Left cardiac atrium (tissue), 4 donors: ENCODE data around the gene ART3. TPM values are rescaled to one million over a fixed set of nuclear protein-coding genes. Genes with fewer than 3 reads are reported as not detected.

ENCODE experiments used
- ATAC-seq, 2 donors: fragments of 200-7000 bp; cut with Tn5 transposase; one replicate each; pipeline ENCODE4 v1.9.1; 2020; ENCODE audit warnings: mild to moderate bottlenecking in 2 of 2, moderate library complexity in 2 of 2
- DNase-seq: peaks from one replicate; pipeline ENCODE4 v3.0.0-alpha.2; 2020
- intact Hi-C, 2 donors: fragments of 100-400 bp; cut with DNase I; formaldehyde crosslinking; loops; one replicate each; pipeline versions ENCODE4 v1.14.1 to v1.15.1; 2022 to 2023
- total RNA-seq, 2 donors: library from RNA; stranded (reverse); fragmentation: NEBNext Ultra II Directional; extraction: Animal tissue kit (Norgen Biotek cat#: 25700); gene quantifications; one replicate each; pipeline ENCODE4 v1.2.1, GENCODE V29; 2021
- donor health status: DM: no; HTN: yes; CAD: no.
- donor health status: DM: no; HTN: yes; CAD: no; lungs with severe emphysema.
- donor health status: DM: yes; HTN: yes; CAD: no.
- donor health status: Dilated cardiomyopathy.

ART3 gene
- total RNA-seq, 2 donors from 2014 or later, result 23.4 to 41.2 TPM

DNA sequence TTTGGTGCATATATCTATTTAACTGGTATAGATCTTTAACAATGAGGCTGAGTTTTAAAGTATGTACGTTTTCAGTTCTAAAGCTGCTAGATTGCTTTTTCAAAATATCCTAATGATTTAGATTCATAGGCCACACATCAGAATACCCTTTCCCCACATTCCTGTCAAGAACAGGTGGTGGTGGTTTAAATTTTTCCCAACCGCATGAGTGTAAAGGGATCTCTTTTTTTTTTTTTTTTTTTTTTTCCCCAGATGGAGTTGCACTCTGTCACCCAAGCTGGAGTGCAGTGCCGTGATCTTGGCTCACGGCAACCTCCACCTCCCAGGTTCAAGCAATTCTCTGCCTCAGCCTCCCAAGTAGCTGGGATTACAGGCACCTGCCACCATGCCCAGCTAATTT is 45.7 kb downstream of the ART3 start:
- DNase-seq (no peak), ATAC-seq (no peak)
- intact Hi-C loops, result no loop called here

DNA sequence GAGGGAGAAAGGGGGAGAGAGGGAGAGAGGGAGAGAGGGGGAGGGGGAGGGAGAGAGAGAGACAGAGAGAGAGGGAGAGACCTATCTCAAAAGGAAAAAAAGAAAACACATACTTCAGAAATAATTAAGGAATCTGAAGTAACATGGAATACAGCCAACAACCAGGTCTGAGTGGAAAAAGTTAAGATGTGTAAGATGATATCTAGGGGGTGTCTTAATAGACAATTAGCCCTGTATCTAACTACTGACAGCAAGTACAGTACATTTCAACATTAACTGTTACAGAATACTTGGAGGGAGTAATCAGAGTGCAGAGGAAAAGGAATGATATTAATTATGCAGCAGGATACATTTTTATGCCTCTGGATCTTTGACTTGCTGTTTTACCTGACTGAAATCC is 51.3 kb downstream of the ART3 start:
- DNase-seq (no peak), ATAC-seq (no peak)
- intact Hi-C loops, result no loop called here

DNA sequence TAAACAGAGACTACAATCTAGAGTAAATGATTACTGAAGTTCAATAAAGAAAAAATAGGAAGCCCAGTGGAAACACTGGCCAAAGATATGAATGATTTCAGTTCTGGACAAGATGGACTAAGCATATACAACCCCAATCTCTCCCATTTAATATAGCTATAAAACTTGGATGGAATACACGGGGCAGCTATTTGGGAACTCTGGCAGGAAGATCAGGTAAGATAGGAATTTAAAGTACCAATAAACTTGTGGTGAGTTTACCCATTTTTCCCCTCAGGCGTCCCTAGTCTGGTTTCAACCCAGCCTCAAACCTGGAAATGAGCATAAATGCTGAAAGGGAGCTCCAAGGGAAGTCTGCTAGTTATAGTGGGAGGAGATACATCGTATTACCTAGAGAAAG is 53.2 kb downstream of the ART3 start:
- intact Hi-C loops, result no loop called here
- DNase-seq (no peak), ATAC-seq (no peak)

DNA sequence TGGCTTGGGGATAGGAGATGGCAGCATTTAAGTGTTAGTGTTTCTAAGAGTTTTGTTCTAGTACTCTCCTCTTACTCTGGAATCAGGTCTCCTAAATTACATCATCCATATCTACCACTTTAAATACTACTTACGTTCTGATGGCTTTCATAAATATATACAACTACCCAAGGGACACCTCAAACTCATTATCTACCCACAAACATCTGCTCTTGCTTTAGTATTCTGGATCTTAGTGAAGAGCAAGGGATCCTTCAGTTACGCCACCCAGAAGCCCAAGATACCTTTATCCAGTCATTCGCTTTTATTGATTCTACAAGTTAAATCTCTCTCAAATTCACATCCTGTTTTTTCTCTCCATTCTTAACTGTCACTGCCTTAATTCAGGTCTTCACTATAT is 66.7 kb downstream of the ART3 start:
- ATAC-seq (no peak), DNase-seq (no peak)
- intact Hi-C loops, result no loop called here

DNA sequence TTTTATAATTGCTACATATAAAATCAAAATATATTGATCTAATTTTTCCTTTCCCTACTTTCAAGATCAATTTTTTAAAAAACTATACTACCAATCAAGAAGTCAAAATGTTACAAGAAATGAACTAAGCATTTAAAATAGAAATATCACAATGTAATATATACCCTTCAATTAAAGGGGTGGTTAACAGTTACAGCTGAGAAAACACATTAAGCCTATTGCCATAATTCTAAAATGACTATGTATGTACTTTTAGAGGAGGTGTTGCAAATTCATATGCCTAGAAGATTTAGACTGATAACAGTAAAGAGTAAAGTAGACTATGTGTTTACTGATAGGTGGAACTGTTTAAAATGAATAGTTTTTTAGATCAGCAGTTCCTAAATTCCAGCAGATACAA is 70.0 kb downstream of the ART3 start:
- ATAC-seq, result no peak

DNA sequence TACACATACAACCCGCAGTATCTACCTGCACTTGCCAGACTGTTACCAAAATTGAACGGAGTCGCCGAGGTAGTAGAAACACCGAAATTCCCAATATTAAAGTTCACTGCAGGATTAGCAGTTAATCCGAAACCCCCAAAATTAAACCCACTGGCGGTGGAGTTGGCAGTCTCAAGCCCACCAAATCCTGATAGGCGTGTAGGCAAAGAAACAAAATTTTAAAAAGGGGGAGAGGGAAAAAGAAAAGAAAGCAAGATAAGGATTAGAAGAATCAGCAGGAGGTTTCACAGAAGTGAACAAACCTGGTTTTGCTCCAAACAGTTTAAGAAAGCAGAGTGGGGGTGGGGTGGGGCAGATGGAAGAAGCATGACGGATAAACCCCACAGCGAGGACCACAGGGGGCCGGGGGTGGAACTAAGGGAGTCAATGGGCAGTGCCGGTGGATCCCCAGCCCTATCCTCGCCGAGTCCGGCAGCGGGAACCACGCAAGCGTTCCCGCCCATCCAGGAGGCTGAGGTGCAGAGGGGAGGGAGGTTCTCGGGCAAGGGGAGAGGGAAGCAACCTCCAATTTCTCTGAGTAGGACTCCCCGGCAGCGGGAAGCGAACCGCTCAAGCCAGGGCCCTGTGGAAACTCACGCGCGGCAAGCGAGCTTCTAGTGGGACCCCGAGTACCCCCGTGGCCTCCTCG is 73.1 kb downstream of the ART3 start:
- ATAC-seq (peak; percentile 70 to 92), DNase-seq (peak; percentile 65)
- intact Hi-C loops, result loop anchor here in 1 of 2 donors (5.0 kb wide), 1 partner anchor 65 kb away; the partner anchor contains the start of gene SCARB2

More for the DNA sequence above, 70.0 kb downstream of the ART3 start:
- DNase-seq, result no peak
- intact Hi-C loops, result no loop called here

DNA sequence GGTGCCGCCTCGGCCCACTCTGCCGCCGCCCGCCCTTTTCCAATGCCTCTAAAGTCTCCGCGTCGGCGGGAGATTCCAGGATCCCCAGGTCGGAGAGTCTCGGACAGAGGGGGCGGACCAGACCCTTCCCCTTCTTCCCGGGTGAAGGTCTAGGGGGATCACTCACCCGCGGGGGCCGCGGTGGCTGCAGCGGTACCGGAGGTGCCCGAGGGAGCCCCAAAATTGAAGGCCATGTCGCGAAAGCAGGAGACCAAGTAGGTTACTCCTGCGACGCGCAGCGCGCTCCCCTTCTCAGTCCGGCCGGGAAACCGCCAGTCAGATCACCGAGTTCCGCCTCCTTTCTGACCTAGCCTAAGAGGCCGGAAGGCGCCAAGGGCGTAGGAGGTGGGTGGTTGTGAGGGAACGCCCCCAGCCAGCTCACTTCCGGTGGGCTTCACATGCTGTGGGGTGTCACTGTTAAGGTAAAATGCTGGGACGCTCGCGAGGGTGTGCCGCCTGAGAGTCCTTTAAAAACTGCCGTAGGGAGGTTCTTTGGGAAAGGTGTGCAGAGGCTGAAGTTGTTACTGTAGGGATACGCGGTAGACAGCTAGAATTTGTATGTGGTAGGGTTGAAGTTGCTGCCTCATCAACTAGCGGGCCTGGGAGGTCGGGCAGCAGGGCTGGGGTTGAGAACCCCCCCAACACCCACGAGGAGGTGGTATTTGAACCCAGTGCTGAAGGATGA is 73.8 kb downstream of the ART3 start, which contains the start of gene NUP54:
NUP54 (minus strand) TSS at position 256 of the 724 bp plus-strand sequence; CDS start at position 233, 23 bp downstream.
- peak; percentile 95 for DNase-seq
- peak; percentile 99 for ATAC-seq
- intact Hi-C loops, result loop anchor here in 1 of 2 donors (5.0 kb wide), 1 partner anchor 64 kb away; the partner anchor contains the start of gene SCARB2

DNA sequence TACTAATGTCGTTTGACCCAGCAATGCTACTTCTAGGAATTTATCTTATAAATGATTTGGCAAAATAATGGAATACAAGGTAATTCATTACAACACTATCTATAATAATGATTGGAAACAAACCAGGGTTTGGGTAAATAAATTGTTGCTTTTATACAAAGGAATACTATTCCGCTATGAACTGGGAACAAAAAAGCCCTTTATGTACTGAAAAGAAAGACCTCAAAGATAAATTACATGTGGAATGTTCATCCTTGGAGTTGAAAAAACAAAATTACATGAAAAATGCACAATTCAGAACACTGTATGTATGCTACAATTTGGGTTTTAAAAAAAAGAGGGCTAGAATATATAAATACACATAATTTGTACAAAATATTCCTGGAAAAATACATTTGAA is 78.8 kb downstream of the ART3 start:
- intact Hi-C loops, result no loop called here
- ATAC-seq, result no peak
- no peak for DNase-seq

DNA sequence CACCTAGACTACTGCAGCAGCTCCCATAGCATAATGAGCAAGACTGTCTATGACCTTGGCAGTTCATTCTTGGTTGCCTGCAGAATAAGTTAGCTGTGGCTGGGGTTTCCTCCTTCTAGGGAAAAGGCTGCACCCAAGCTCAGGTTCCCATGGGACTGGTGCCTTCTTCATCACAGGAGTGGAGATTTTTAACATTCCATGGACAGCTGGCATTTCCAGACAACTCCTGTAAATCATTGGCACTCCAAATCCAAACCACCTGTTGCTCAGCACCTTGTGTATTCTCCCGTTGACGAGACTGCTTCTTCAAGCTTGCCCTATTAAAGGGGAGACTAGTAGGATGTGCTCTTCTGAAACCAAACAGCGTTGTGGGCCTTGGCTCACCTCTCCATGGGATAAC is 81.5 kb downstream of the ART3 start:
- ATAC-seq (no peak), DNase-seq (no peak)
- intact Hi-C loops, result no loop called here

DNA sequence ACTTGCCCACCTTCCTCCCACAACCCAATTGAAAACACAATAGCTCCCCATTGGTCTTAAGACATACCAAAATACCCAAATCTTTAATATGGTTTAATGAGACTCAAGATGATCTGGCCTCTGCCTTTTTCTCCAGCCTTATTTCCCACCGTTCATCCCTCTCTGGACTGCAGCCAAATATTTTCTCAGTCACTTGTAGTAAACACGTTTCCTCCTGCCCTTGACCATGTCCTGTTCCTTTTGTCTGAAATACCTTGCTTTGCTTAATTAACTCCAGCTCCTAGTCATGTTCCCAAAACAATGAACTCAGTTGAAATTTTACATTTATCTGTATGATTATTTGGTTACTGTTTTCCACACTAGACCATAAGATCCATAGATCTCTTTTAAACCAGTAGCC is 82.1 kb downstream of the ART3 start:
- intact Hi-C loops, result no loop called here
- ATAC-seq (no peak), DNase-seq (no peak)

DNA sequence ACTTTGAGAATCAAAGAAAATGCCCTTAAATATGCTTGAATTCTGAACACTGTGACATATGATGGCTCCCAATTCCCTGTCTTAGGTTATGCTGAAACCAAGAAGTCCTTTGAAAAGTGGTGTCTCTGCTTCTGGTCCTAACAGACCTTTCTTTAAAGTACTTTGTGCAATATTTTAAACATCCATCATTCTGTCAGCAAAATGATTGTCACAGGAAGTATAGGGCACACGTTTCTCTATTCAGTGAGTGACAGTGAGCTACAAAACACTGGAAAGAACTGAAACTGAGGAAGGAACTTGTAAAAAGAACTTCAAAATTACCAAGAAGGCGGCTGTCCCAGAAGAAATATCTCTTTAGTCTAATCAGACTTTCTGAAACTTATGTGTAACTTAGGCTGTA is 85.8 kb downstream of the ART3 start:
- ATAC-seq, result no peak
- intact Hi-C loops, result no loop called here

More for the DNA sequence above, 85.8 kb downstream of the ART3 start:
- no peak for DNase-seq

Other genes with a start within 250 kb of the ART3 start
- gene PPEF2, start 172.3 kb upstream of the ART3 start, total RNA-seq, result not detected
- 10 to 100 TPM; 12.3 to 13.8 TPM for gene NAAA, start 133.7 kb upstream of the ART3 start, total RNA-seq
- gene SDAD1, start 83.8 kb upstream of the ART3 start, total RNA-seq, result 10 to 100 TPM; 21.0 to 31.6 TPM
- under 1 TPM; 0.38 to 0.50 TPM for gene CXCL9, start 67.2 kb upstream of the ART3 start, total RNA-seq
- gene CXCL10, start 51.2 kb upstream of the ART3 start, total RNA-seq, result under 1 TPM; 0.27 to 0.76 TPM
- under 1 TPM in 1 of 2 donors, not detected in 1; 0.16 TPM for gene CXCL11, start 38.6 kb upstream of the ART3 start, total RNA-seq
- gene NUP54, start 73.7 kb downstream of the ART3 start, total RNA-seq, result 10 to 100 TPM; 20.0 to 23.0 TPM
- 100 to 1,000 TPM; 102 to 112 TPM for gene SCARB2, start 139.1 kb downstream of the ART3 start, total RNA-seq
- 1 to 10 TPM; 2.2 to 2.9 TPM for gene FAM47E, start 177.0 kb downstream of the ART3 start, total RNA-seq
- gene STBD1, start 232.0 kb downstream of the ART3 start, total RNA-seq, result 10 to 100 TPM; 27.2 to 36.7 TPM